IMR-90 (cell line): ENCODE data around the gene NPAS3. TPM values are rescaled to one million over a fixed set of nuclear protein-coding genes. Genes with fewer than 3 reads are reported as not detected.

ENCODE experiments used
- ATAC-seq: fragments of 200-7000 bp; cut with Tn5 transposase; 2 replicates; pipeline ENCODE4 v1.9.1; 2020; ENCODE audit warnings: low read depth, mild to moderate bottlenecking, moderate library complexity
- BruUV-seq: library from RNA; stranded (reverse); fragments of 400-500 nt; replicated peaks from 2 replicates; lab custom pipeline; 2021; lab: Mats Ljungman, UMichigan
- CTCF ChIA-PET: fragments of 300-600 bp; formaldehyde crosslinking; extraction: SDS; loops from one replicate; lab custom pipeline; 2021; ENCODE audit warnings: antibody characterized with exemption; lab: Yijun Ruan, JAX
- POLR2A ChIA-PET: fragments of 300-600 bp; sonication (Branson Sonifier 250); formaldehyde crosslinking; loops from one replicate; lab custom pipeline; 2022; ENCODE audit warnings: antibody characterized with exemption; ENCODE audit not compliant: unreplicated experiment; lab: Charles Lee
- DNase-seq: peaks from one replicate; pipeline ENCODE4 v3.0.0; 2013
- H2AFZ ChIP-seq: replicated peaks from 2 replicates; pipeline ENCODE3; 2013; ENCODE audit warnings: low read length, mild to moderate bottlenecking; ENCODE audit not compliant: poor library complexity
- H2AK5ac ChIP-seq: 2 replicates; pipeline ENCODE4 v1.6.1; 2013; ENCODE audit warnings: low read depth, low read length, inconsistent platforms
- H2AK9ac ChIP-seq: replicated peaks from 2 replicates; pipeline ENCODE3; 2013; ENCODE audit warnings: mild to moderate bottlenecking, low read depth, low read length, moderate library complexity; ENCODE audit not compliant: poor library complexity
- H2BK120ac ChIP-seq: 2 replicates; pipeline ENCODE4 v1.6.1; 2013; ENCODE audit warnings: low read depth, low read length, inconsistent platforms
- H2BK15ac ChIP-seq: 3 replicates; pipeline ENCODE4 v1.6.1; 2013; ENCODE audit warnings: low read depth, low read length, inconsistent platforms
- H2BK20ac ChIP-seq: 2 replicates; pipeline ENCODE4 v1.6.1; 2013; ENCODE audit warnings: low read depth, mild to moderate bottlenecking, inconsistent platforms, low read length, moderate library complexity
- H2BK5ac ChIP-seq: 2 replicates; pipeline ENCODE4 v1.6.1; 2013; ENCODE audit warnings: mild to moderate bottlenecking, low read depth, low read length, inconsistent platforms; ENCODE audit not compliant: poor library complexity, severe bottlenecking
- H3K14ac ChIP-seq: replicated peaks from 2 replicates; pipeline ENCODE4 v1.6.1; 2013; ENCODE audit warnings: low read depth, low read length, inconsistent platforms
- H3K18ac ChIP-seq: 2 replicates; pipeline ENCODE4 v1.6.1; 2013; ENCODE audit warnings: low read depth, low read length, control low read depth
- H3K23ac ChIP-seq: 2 replicates; pipeline ENCODE4 v1.6.1; 2013; ENCODE audit warnings: low read depth, low read length, inconsistent platforms
- H3K27ac ChIP-seq: 2 replicates; pipeline ENCODE4 v1.5.1; 2013; ENCODE audit warnings: mild to moderate bottlenecking, control low read depth, low read length; ENCODE audit not compliant: insufficient read depth
- H3K27me3 ChIP-seq: 2 replicates; pipeline ENCODE4 v1.6.1; 2013; ENCODE audit warnings: low read length; ENCODE audit not compliant: control insufficient read depth, insufficient read depth
- H3K36me3 ChIP-seq: 2 replicates; pipeline ENCODE4 v1.6.1; 2013; ENCODE audit warnings: low read length, mixed read lengths; ENCODE audit not compliant: control insufficient read depth, insufficient read depth
- H3K4ac ChIP-seq: 2 replicates; pipeline ENCODE4 v1.6.1; 2013; ENCODE audit warnings: low read depth, low read length, inconsistent platforms
- H3K4me1 ChIP-seq: 2 replicates; pipeline ENCODE4 v1.6.1; 2013; ENCODE audit warnings: low read length, mixed read lengths; ENCODE audit not compliant: control insufficient read depth, insufficient read depth
- H3K4me2 ChIP-seq: 2 replicates; pipeline ENCODE4 v1.6.1; 2013; ENCODE audit warnings: low read depth, mild to moderate bottlenecking, control low read depth, low read length, moderate library complexity
- H3K4me3 ChIP-seq: 2 replicates; pipeline ENCODE4 v1.5.1; 2013; ENCODE audit warnings: low read depth, mild to moderate bottlenecking, control low read depth, low read length, moderate library complexity; ENCODE audit not compliant: insufficient read depth
- H3K56ac ChIP-seq: 2 replicates; pipeline ENCODE4 v1.6.1; 2013; ENCODE audit warnings: low read length, inconsistent platforms; ENCODE audit not compliant: insufficient read depth; ENCODE audit errors: extremely low read depth
- H3K79me1 ChIP-seq, 2 experiments: 2 replicates each; pipeline ENCODE4 v1.6.1; 2013; ENCODE audit warnings: low read length in 2 of 2, inconsistent platforms in 1 of 2, low read depth in 1 of 2
- H3K9ac ChIP-seq: 2 replicates; pipeline ENCODE4 v1.6.1; 2013; ENCODE audit warnings: low read depth, low read length, control low read depth
- H3K9me1 ChIP-seq: 2 replicates; pipeline ENCODE4 v1.6.1; 2013; ENCODE audit warnings: low read length, inconsistent platforms; ENCODE audit not compliant: insufficient read depth
- H3K9me3 ChIP-seq: 2 replicates; pipeline ENCODE4 v1.6.1; 2013; ENCODE audit warnings: low read length; ENCODE audit not compliant: control insufficient read depth, insufficient read depth
- H4K20me1 ChIP-seq: 2 replicates; pipeline ENCODE4 v1.6.1; 2013; ENCODE audit warnings: low read length, inconsistent platforms; ENCODE audit not compliant: insufficient read depth
- H4K5ac ChIP-seq: 2 replicates; pipeline ENCODE4 v1.6.1; 2013; ENCODE audit warnings: mild to moderate bottlenecking, low read depth, low read length, control low read depth
- H4K8ac ChIP-seq, 2 experiments: 2 replicates each; pipeline ENCODE4 v1.6.1; 2013; ENCODE audit warnings: low read depth in 2 of 2, low read length in 2 of 2, control low read depth in 1 of 2, inconsistent platforms in 1 of 2
- H4K91ac ChIP-seq: 2 replicates; pipeline ENCODE4 v1.6.1; 2013; ENCODE audit warnings: low read depth, low read length, inconsistent platforms; ENCODE audit not compliant: insufficient read depth
- BHLHE40 ChIP-seq: fragments of 150-350 bp; IDR thresholded peaks from 2 replicates; pipeline ENCODE4 v1.6.1; 2016; ENCODE audit warnings: mild to moderate bottlenecking, low read depth, low read length
- MAZ ChIP-seq: IDR thresholded peaks from 2 replicates; pipeline ENCODE4 v1.6.1; 2012; ENCODE audit warnings: low read depth, mild to moderate bottlenecking, low read length, improper control_type of control experiment, moderate library complexity, borderline replicate concordance
- MXI1 ChIP-seq: IDR thresholded peaks from 2 replicates; pipeline ENCODE4 v1.6.1; 2012; ENCODE audit warnings: low read depth, mild to moderate bottlenecking, low read length, moderate library complexity, borderline replicate concordance
- NFE2L2 ChIP-seq: fragments of 150-350 bp; IDR thresholded peaks from 2 replicates; pipeline ENCODE4 v1.6.1; 2016; ENCODE audit warnings: low read depth, mild to moderate bottlenecking, low read length
- RFX5 ChIP-seq: IDR thresholded peaks from 2 replicates; pipeline ENCODE4 v1.8.0; 2012; ENCODE audit warnings: low read depth, mild to moderate bottlenecking, low read length, moderate library complexity
- WGBS, 2 experiments: methylation state at CpG; one replicate each; pipeline versions ENCODE4 v1.1.5 to v1.1.7; 2013; ENCODE audit warnings: missing lambda C conversion rate in 2 of 2; ENCODE audit not compliant: insufficient read length in 1 of 2; ENCODE audit errors: extremely low coverage in 2 of 2; 5-methylcytosine and 5-hydroxymethylcytosine counted together
- dilution Hi-C: fragments of 300-500 bp; cut with HindIII; formaldehyde crosslinking; loops from one replicate; pipeline ENCODE4 v1.14.3; 2018; ENCODE audit warnings: low sequenced_read_pairs; ENCODE audit not compliant: unreplicated experiment
- in situ Hi-C: fragments of 300-500 bp; cut with MboI; formaldehyde crosslinking; loops from 3 replicates; pipeline ENCODE4 v1.14.3; 2019; ENCODE audit warnings: low sequenced_read_pairs, inconsistent platforms, mixed read lengths
- intact Hi-C: fragments of 100-400 bp; cut with micrococcal nuclease; formaldehyde crosslinking; loops from 2 replicates; pipeline ENCODE4 v1.10.0; 2022
- polyA plus RNA-seq, 3 experiments: library from polyadenylated mRNA; depleted of rRNA; stranded (reverse); fragments of >200 nt; gene quantifications; 2 replicates each; pipeline ENCODE4 v1.2.3, GENCODE V29; 2012; ENCODE audit warnings: low replicate concordance in 1 of 3
- total RNA-seq: library from RNA; depleted of rRNA; stranded (reverse); fragments of >200 nt; gene quantifications from 2 replicates; pipeline ENCODE4 v1.2.3, GENCODE V29; 2012
- TF ChIP-seq, protein P1 (sequence below): conservative IDR thresholded peaks from 2 replicates; pipeline ENCODE4 v1.5.1; 2012; ENCODE audit warnings: mild to moderate bottlenecking, low read depth, low read length, improper control_type of control experiment

The NPAS3 gene
- total and polyA plus RNA-seq, 2 of the 4 experiments (the other 2 are of a cell fraction): not detected

DNA sequence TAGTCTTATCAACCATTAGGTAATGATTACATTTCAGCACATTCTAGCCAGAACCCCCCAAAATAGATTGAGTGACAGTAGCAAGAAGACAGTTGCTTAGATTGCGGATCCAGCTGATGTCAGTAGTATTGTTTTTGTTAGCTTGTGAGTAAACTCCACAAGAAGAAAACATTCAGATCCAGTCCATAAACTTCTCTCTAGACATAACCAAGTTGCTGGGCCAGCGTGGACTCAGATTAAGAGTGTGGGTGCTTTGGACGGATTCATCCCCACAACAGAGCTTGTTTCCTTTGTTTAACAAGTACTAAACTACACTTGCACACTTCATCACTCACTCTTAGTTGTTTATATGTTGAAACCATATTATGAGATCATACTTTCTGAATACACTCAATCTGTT, 293.4 kb downstream of the NPAS3 start:
- dilution Hi-C loops: no loop called here
- POLR2A ChIA-PET: no interaction called here
- no TSS peak for BruUV-seq

More for the DNA sequence above, 293.4 kb downstream of the NPAS3 start:
- no CpG with 5 or more reads among the region's 3 CpGs for WGBS, 2 experiments
- intact Hi-C loops: no loop called here
- no peak for ATAC-seq
- Histone ChIP-seq H2BK20ac (no peak overlapping the region), H3K14ac (no peak overlapping the region), H2AK9ac (no peak overlapping the region), H4K20me1 (no peaks in the 10 kb centered on the region), H2BK120ac (no peak overlapping the region), H3K23ac (no peak overlapping the region), H3K4me3 (no peak overlapping the region), H3K9ac (no peak overlapping the region), H3K4me1 (no peaks in the 10 kb centered on the region), H3K36me3 (no peaks in the 10 kb centered on the region), H2AK5ac (no peak overlapping the region), H3K4ac (no peak overlapping the region), H3K27ac (no peak overlapping the region), H2BK5ac (no peak overlapping the region), H3K79me1 (no peaks in the 10 kb centered on the region), H3K4me2 (no peak overlapping the region), H3K18ac (no peak overlapping the region), H4K8ac (no peak overlapping the region), H4K91ac (no peak overlapping the region), H2BK15ac (no peak overlapping the region), H3K9me3 (no peaks in the 10 kb centered on the region), H4K5ac (no peak overlapping the region), H3K56ac (no peak overlapping the region), H3K27me3 (no peaks in the 10 kb centered on the region), H2AFZ (no peak overlapping the region), H3K9me1 (no peaks in the 10 kb centered on the region)
- DNase-seq: no peak
- CTCF ChIA-PET: no interaction called here
- TF ChIP-seq, protein P1, sequence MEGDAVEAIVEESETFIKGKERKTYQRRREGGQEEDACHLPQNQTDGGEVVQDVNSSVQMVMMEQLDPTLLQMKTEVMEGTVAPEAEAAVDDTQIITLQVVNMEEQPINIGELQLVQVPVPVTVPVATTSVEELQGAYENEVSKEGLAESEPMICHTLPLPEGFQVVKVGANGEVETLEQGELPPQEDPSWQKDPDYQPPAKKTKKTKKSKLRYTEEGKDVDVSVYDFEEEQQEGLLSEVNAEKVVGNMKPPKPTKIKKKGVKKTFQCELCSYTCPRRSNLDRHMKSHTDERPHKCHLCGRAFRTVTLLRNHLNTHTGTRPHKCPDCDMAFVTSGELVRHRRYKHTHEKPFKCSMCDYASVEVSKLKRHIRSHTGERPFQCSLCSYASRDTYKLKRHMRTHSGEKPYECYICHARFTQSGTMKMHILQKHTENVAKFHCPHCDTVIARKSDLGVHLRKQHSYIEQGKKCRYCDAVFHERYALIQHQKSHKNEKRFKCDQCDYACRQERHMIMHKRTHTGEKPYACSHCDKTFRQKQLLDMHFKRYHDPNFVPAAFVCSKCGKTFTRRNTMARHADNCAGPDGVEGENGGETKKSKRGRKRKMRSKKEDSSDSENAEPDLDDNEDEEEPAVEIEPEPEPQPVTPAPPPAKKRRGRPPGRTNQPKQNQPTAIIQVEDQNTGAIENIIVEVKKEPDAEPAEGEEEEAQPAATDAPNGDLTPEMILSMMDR: no peak
- TF ChIP-seq RFX5 (no peak), MAZ (no peak), BHLHE40 (no peak), NFE2L2 (no peak), MXI1 (no peak)
- in situ Hi-C loops: no loop called here
